Measurements from ENCODE around the gene VWC2.

- TF ChIP-seq POLR2AphosphoS5 (IDR thresholded peaks at IDR 0.05) (no peak), POLR2A (IDR thresholded peaks at IDR 0.05) (no peak)
These were observed 138.5 kb downstream of the VWC2 start for GRCh38 chr7:49911909-49912308.

Data from sigmoid colon (tissue), 4 donors.